Esophagus muscularis mucosa (tissue), 4 donors: Measurements from ENCODE around the gene IL12A. TPM values are rescaled to one million over a fixed set of nuclear protein-coding genes. Genes with fewer than 3 reads are reported as not detected.

ENCODE experiments used
- DNase-seq: peaks from one replicate; pipeline ENCODE4 v3.0.0-alpha.2; 2017; ENCODE audit errors: extremely low spot score
- H3K27ac ChIP-seq, 4 donors: fragments of 200-600 bp; sonication (generic); replicated peaks in 1 of 4; 1 replicate in 3 of 4; 2 replicates in 1 of 4; pipeline ENCODE4 v1.5.1; 2016 to 2019; ENCODE audit warnings: mild to moderate bottlenecking in 1 of 4
- H3K27me3 ChIP-seq, 4 donors: fragments of 200-600 bp; sonication (generic); one replicate each; pipeline versions ENCODE4 v1.5.1 to v1.6.0; 2016 to 2019
- H3K36me3 ChIP-seq, 4 donors: fragments of 200-600 bp; sonication (generic); one replicate each; pipeline ENCODE4 v1.5.1; 2016 to 2019
- H3K4me1 ChIP-seq, 4 donors: fragments of 200-600 bp; sonication (generic); one replicate each; pipeline ENCODE4 v1.5.1; 2016 to 2019
- H3K4me3 ChIP-seq, 4 donors: fragments of 200-600 bp; sonication (generic); 1 replicate in 2 of 4; 2 replicates in 2 of 4; pipeline ENCODE4 v1.5.1; 2016 to 2019; ENCODE audit warnings: mild to moderate bottlenecking in 4 of 4, moderate library complexity in 1 of 4
- H3K9me3 ChIP-seq, 4 donors: fragments of 200-600 bp; sonication (generic); 1 replicate in 3 of 4; 2 replicates in 1 of 4; pipeline ENCODE4 v1.5.1; 2016 to 2019
- CTCF ChIP-seq, 3 experiments: fragments of 200-600 bp in 2 of 3; fragments of 450-650 bp in 1 of 3; sonication (generic) in 2 of 3; IDR thresholded peaks; one replicate each; pipeline ENCODE4 v1.5.1; 2017 to 2019; ENCODE audit warnings: antibody characterized with exemption in 3 of 3, mild to moderate bottlenecking in 2 of 3, moderate library complexity in 1 of 3
- EP300 ChIP-seq: sonication (generic); formaldehyde crosslinking; IDR thresholded peaks from one replicate; pipeline ENCODE4 v1.6.1; 2017; ENCODE audit warnings: antibody characterized with exemption
- POLR2A ChIP-seq: fragments of 450-650 bp; IDR thresholded peaks from one replicate; pipeline ENCODE4 v1.6.1; 2017; ENCODE audit warnings: antibody characterized with exemption, moderate library complexity, mild to moderate bottlenecking, low read depth
- POLR2AphosphoS5 ChIP-seq, 2 donors: sonication (generic); formaldehyde crosslinking; IDR thresholded peaks; one replicate each; pipeline ENCODE4 v1.6.1; 2017; ENCODE audit warnings: antibody characterized with exemption in 2 of 2
- WGBS: methylation state at CpG from one replicate; pipeline ENCODE4 v1.1.5; 2018; 5-methylcytosine and 5-hydroxymethylcytosine counted together
- intact Hi-C: fragments of 100-400 bp; cut with DNase I; formaldehyde crosslinking; loops from one replicate; pipeline ENCODE4 v1.15.1; 2023
- total RNA-seq, 4 donors: library from RNA; depleted of rRNA; stranded (reverse); fragments of >200 nt; gene quantifications; one replicate each; pipeline versions ENCODE4 v1.1.0 to v1.2.1, GENCODE V29; 2016

Gene IL12A
- total RNA-seq, 4 donors from 2014 or later: 0.42 to 2.4 (median 0.99) TPM

GRCh38 chr3:159947220-159947619, 41.4 kb upstream of the IL12A start:
- Histone ChIP-seq H3K4me3 (no peak overlapping the region), H3K27ac (no peak overlapping the region), H3K4me1 (no peaks in the 10 kb centered on the region), H3K36me3 (no peaks in the 10 kb centered on the region), H3K27me3 (no peaks in the 10 kb centered on the region), H3K9me3 (no peaks in the 10 kb centered on the region)
- intact Hi-C loops: no loop called here
- DNase-seq: no peak
- TF ChIP-seq CTCF (IDR thresholded peaks at IDR 0.05) (no peak), POLR2A (no peak), EP300 (no peak), POLR2AphosphoS5 (IDR thresholded peaks at IDR 0.05) (no peak)

- Histone ChIP-seq H3K27ac (no peak overlapping the region), H3K27me3 (no peaks in the 10 kb centered on the region), H3K4me1 (no peaks in the 10 kb centered on the region), H3K36me3 (no peaks in the 10 kb centered on the region), H3K4me3 (no peak overlapping the region), H3K9me3 (no peaks in the 10 kb centered on the region)
- intact Hi-C loops: no loop called here
- no peak for TF ChIP-seq POLR2A
- no peak for TF ChIP-seq CTCF (IDR thresholded peaks at IDR 0.05)
- no peak for TF ChIP-seq EP300
- WGBS: 62% methylated on average over 5 of the region's 5 CpGs
- peak; percentile 26 for DNase-seq
Observed at GRCh38 chr3:159948429-159949144, 40.0 kb upstream of the IL12A start.

GRCh38 chr3:159950156-159950898, 38.3 kb upstream of the IL12A start:
- Histone ChIP-seq H3K36me3 (no peaks in the 10 kb centered on the region), H3K27me3 (no peaks in the 10 kb centered on the region), H3K9me3 (no peaks in the 10 kb centered on the region), H3K4me3 (no peak overlapping the region), H3K27ac (no peak overlapping the region), H3K4me1 (no peaks in the 10 kb centered on the region)
- DNase-seq: peak; percentile 62
- TF ChIP-seq EP300 (no peak), POLR2A (no peak), CTCF (IDR thresholded peaks at IDR 0.05) (no peak), POLR2AphosphoS5 (IDR thresholded peaks at IDR 0.05) (no peak)
- WGBS: 70% methylated on average over 3 of the region's 3 CpGs
- intact Hi-C loops: no loop called here

- no peak for TF ChIP-seq POLR2A
- no peak for TF ChIP-seq CTCF (IDR thresholded peaks at IDR 0.05)
- TF ChIP-seq EP300: no peak
- TF ChIP-seq POLR2AphosphoS5 (IDR thresholded peaks at IDR 0.05): no peak
- H3K27me3 ChIP-seq: no peaks in the 10 kb centered on the region
- H3K36me3 ChIP-seq: no peaks in the 10 kb centered on the region
- intact Hi-C loops: no loop called here
- WGBS: 71% methylated on average over 2 of the region's 2 CpGs
- DNase-seq: peak; percentile 70
- H3K27ac ChIP-seq: no peak overlapping the region
- H3K4me1 ChIP-seq: no peaks in the 10 kb centered on the region
- H3K9me3 ChIP-seq: no peaks in the 10 kb centered on the region
- no peak overlapping the region for H3K4me3 ChIP-seq
Observed at GRCh38 chr3:159951540-159951939, 37.1 kb upstream of the IL12A start.
